H1 (cell line): Measurements from ENCODE around the gene ALK. TPM values are rescaled to one million over a fixed set of nuclear protein-coding genes. Genes with fewer than 3 reads are reported as not detected.

Source experiments
- CTCF ChIA-PET: fragments of 300-600 bp; sonication (Branson Sonifier 250); formaldehyde crosslinking; loops from one replicate; lab custom pipeline; 2021; ENCODE audit not compliant: partially characterized antibody; lab: Charles Lee
- POLR2A ChIA-PET: fragments of 300-600 bp; sonication (Branson Sonifier 250); formaldehyde crosslinking; loops from one replicate; lab custom pipeline; 2021; ENCODE audit warnings: inconsistent platforms; ENCODE audit not compliant: partially characterized antibody; lab: Charles Lee
- DNase-seq, 2 experiments: peaks; one replicate each; pipeline versions ENCODE4 v3.0.0 to v3.0.0-alpha.2; 2010 to 2022; ENCODE audit warnings: low spot score in 2 of 2, low read depth in 1 of 2, mixed read lengths in 1 of 2
- FAIRE-seq: peaks from 2 replicates; lab custom pipeline; 2011; peaks lifted over from hg19 to GRCh38; lab: Jason Lieb, UNC
- H2AFZ ChIP-seq: 2 replicates; pipeline ENCODE4 v1.8.1; 2012; ENCODE audit warnings: low read length, inconsistent platforms
- H2AK5ac ChIP-seq: 2 replicates; pipeline ENCODE4 v1.6.1; 2013; ENCODE audit warnings: low read depth, low read length
- H2BK120ac ChIP-seq: replicated peaks from 2 replicates; pipeline ENCODE3; 2013; ENCODE audit warnings: low read depth, low read length, inconsistent platforms
- H2BK12ac ChIP-seq: 2 replicates; pipeline ENCODE4 v1.6.1; 2013; ENCODE audit warnings: low read depth, low read length
- H2BK15ac ChIP-seq: 2 replicates; pipeline ENCODE4 v1.6.1; 2013; ENCODE audit warnings: low read length
- H2BK20ac ChIP-seq: 2 replicates; pipeline ENCODE4 v1.6.1; 2013; ENCODE audit warnings: low read length
- H2BK5ac ChIP-seq: 2 replicates; pipeline ENCODE4 v1.6.1; 2013; ENCODE audit warnings: low read depth, low read length
- H3K14ac ChIP-seq: 2 replicates; pipeline ENCODE4 v1.6.1; 2013; ENCODE audit warnings: inconsistent platforms; ENCODE audit not compliant: insufficient read length
- H3K18ac ChIP-seq: 2 replicates; pipeline ENCODE4 v1.6.1; 2013; ENCODE audit warnings: low read length; ENCODE audit errors: extremely low read depth
- H3K23ac ChIP-seq: 2 replicates; pipeline ENCODE4 v1.6.1; 2013; ENCODE audit warnings: inconsistent platforms; ENCODE audit not compliant: insufficient read length
- H3K23me2 ChIP-seq: 2 replicates; pipeline ENCODE4 v1.6.1; 2013; ENCODE audit warnings: low read depth, low read length
- H3K27ac ChIP-seq: 2 replicates; pipeline ENCODE4 v1.6.1; 2011; ENCODE audit warnings: low read depth, low read length, inconsistent platforms
- H3K27me3 ChIP-seq, 4 experiments: replicated peaks in 1 of 4; 1 replicate in 1 of 4; 2 replicates in 3 of 4; pipeline versions ENCODE4 v1.6.1 to v1.8.1; 2011 to 2013; ENCODE audit warnings: low read length in 3 of 4, mild to moderate bottlenecking in 3 of 4, inconsistent platforms in 2 of 4, mixed read lengths in 2 of 4, moderate library complexity in 1 of 4; ENCODE audit not compliant: control insufficient read depth in 3 of 4, insufficient read depth in 3 of 4; ENCODE audit errors: extremely low read depth in 1 of 4
- H3K36me3 ChIP-seq, 4 experiments: 2 replicates each; pipeline versions ENCODE4 v1.6.1 to v1.8.1; 2011 to 2013; ENCODE audit warnings: mild to moderate bottlenecking in 4 of 4, low read length in 3 of 4, moderate library complexity in 2 of 4, control low read depth in 1 of 4, inconsistent platforms in 1 of 4; ENCODE audit not compliant: insufficient read depth in 4 of 4, control insufficient read depth in 2 of 4
- H3K4ac ChIP-seq: replicated peaks from 2 replicates; pipeline ENCODE3; 2013; ENCODE audit warnings: low read length, low read depth, mixed read lengths, inconsistent platforms; ENCODE audit not compliant: insufficient read length
- H3K4me1 ChIP-seq, 4 experiments: replicated peaks in 1 of 4; 1 replicate in 1 of 4; 2 replicates in 3 of 4; pipeline versions ENCODE4 v1.6.1 to v1.8.1; 2011 to 2013; ENCODE audit warnings: low read length in 3 of 4, inconsistent platforms in 2 of 4, mixed read lengths in 1 of 4; ENCODE audit not compliant: insufficient read depth in 4 of 4, control insufficient read depth in 3 of 4
- H3K4me2 ChIP-seq, 2 experiments: 2 replicates each; pipeline versions ENCODE4 v1.6.1 to v1.8.1; 2011 to 2013; ENCODE audit warnings: low read depth in 2 of 2, low read length in 2 of 2, control low read depth in 1 of 2, inconsistent platforms in 1 of 2, mild to moderate bottlenecking in 1 of 2; ENCODE audit not compliant: insufficient read depth in 1 of 2
- H3K4me3 ChIP-seq, 4 experiments: fragments of 200-600, 300-600 bp in 1 of 4; sonication (generic), shearing (Covaris generic), sonication (Bioruptor Twin) in 1 of 4; 2 replicates each; pipeline versions ENCODE4 v1.5.1 to v1.8.1; 2011 to 2016; ENCODE audit warnings: low read length in 4 of 4, low read depth in 3 of 4, control low read depth in 2 of 4, inconsistent platforms in 2 of 4, mild to moderate bottlenecking in 2 of 4, mixed read lengths in 1 of 4, moderate library complexity in 1 of 4; ENCODE audit not compliant: insufficient read depth in 2 of 4; ENCODE audit errors: extremely low read depth in 1 of 4
- H3K56ac ChIP-seq: replicated peaks from 2 replicates; pipeline ENCODE3; 2013; ENCODE audit warnings: low read depth, mild to moderate bottlenecking, mixed read lengths, low read length, inconsistent platforms; ENCODE audit not compliant: insufficient read length
- H3K79me1 ChIP-seq: 2 replicates; pipeline ENCODE4 v1.6.1; 2013; ENCODE audit warnings: low read depth, low read length, control low read depth
- H3K79me2 ChIP-seq, 2 experiments: 2 replicates each; pipeline versions ENCODE4 v1.6.1 to v1.8.1; 2012 to 2013; ENCODE audit warnings: low read length in 2 of 2, mild to moderate bottlenecking in 2 of 2, inconsistent platforms in 1 of 2; ENCODE audit not compliant: insufficient read depth in 2 of 2, control insufficient read depth in 1 of 2
- H3K9ac ChIP-seq, 4 experiments: replicated peaks in 1 of 4; 1 replicate in 1 of 4; 2 replicates in 3 of 4; pipeline versions ENCODE4 v1.6.1 to v1.8.1; 2011 to 2013; ENCODE audit warnings: low read depth in 3 of 4, low read length in 3 of 4, control low read depth in 2 of 4, mild to moderate bottlenecking in 2 of 4, moderate library complexity in 2 of 4, inconsistent platforms in 1 of 4; ENCODE audit errors: extremely low read depth in 1 of 4
- H3K9me3 ChIP-seq, 2 experiments: 2 replicates each; pipeline versions ENCODE4 v1.6.1 to v1.8.1; 2012 to 2013; ENCODE audit warnings: mild to moderate bottlenecking in 2 of 2, moderate library complexity in 2 of 2, control low read depth in 1 of 2, inconsistent platforms in 1 of 2, low read depth in 1 of 2, low read length in 1 of 2, mixed read lengths in 1 of 2; ENCODE audit not compliant: insufficient read depth in 2 of 2
- H4K20me1 ChIP-seq, 2 experiments: replicated peaks in 1 of 2; 2 replicates each; pipeline versions ENCODE3 to v1.8.1; 2011 to 2013; ENCODE audit warnings: inconsistent platforms in 2 of 2, low read length in 2 of 2, mild to moderate bottlenecking in 1 of 2; ENCODE audit not compliant: insufficient read depth in 2 of 2, control insufficient read depth in 1 of 2
- H4K5ac ChIP-seq: 2 replicates; pipeline ENCODE4 v1.6.1; 2013; ENCODE audit warnings: low read length, low read depth, mixed read lengths, inconsistent platforms; ENCODE audit not compliant: insufficient read length
- H4K8ac ChIP-seq: 2 replicates; pipeline ENCODE4 v1.8.0; 2013; ENCODE audit warnings: mild to moderate bottlenecking, moderate library complexity, low read length, inconsistent platforms; ENCODE audit not compliant: insufficient read depth; ENCODE audit errors: extremely low read depth
- H4K91ac ChIP-seq: replicated peaks from 2 replicates; pipeline ENCODE3; 2013; ENCODE audit warnings: low read length, mixed read lengths, inconsistent platforms; ENCODE audit not compliant: insufficient read length
- CHD1 ChIP-seq: IDR thresholded peaks from 2 replicates; pipeline ENCODE4 v1.6.1; 2012; ENCODE audit warnings: low read depth, low read length, improper control_type of control experiment
- HDAC6 ChIP-seq: IDR thresholded peaks from one replicate; pipeline ENCODE4 v1.7.1; 2012; ENCODE audit warnings: low read depth, mild to moderate bottlenecking, inconsistent platforms, low read length, moderate library complexity
- RAD21 ChIP-seq, 2 experiments: IDR thresholded peaks in 1 of 2; conservative IDR thresholded peaks in 1 of 2; 2 replicates each; pipeline ENCODE4 v1.6.1; 2011; ENCODE audit warnings: low read depth in 2 of 2, low read length in 2 of 2, improper control_type of control experiment in 1 of 2, inconsistent platforms in 1 of 2, mild to moderate bottlenecking in 1 of 2, moderate library complexity in 1 of 2
- WGBS, 2 experiments: shearing (Covaris generic) in 1 of 2; methylation state at CpG; one replicate each; pipeline versions ENCODE4 v1.1.6 to v1.1.7; 2013 to 2015; ENCODE audit warnings: low lambda C conversion rate in 2 of 2, mixed read lengths in 2 of 2, inconsistent platforms in 1 of 2, low coverage in 1 of 2, missing lambda C conversion rate in 1 of 2; ENCODE audit not compliant: insufficient replicate concordance in 2 of 2, insufficient coverage in 1 of 2, insufficient read length in 1 of 2; ENCODE audit errors: extremely low coverage in 1 of 2, missing lambda C conversion rate in 1 of 2; 5-methylcytosine and 5-hydroxymethylcytosine counted together
- polyA plus RNA-seq, 7 experiments: library from polyadenylated mRNA; depleted of rRNA in 3 of 7; stranded (reverse) in 5 of 7; unstranded in 2 of 7; fragments of >200 nt in 5 of 7; fragments of 200-250 nt in 2 of 7; gene quantifications; 1 replicate in 5 of 7; 2 replicates in 1 of 7; 4 replicates in 1 of 7; pipeline versions ENCODE4 v1.2.1 to v1.2.3, GENCODE V29; 2011 to 2013; ENCODE audit warnings: missing spikeins in 2 of 7, mixed read lengths in 2 of 7
- total RNA-seq: library from RNA; stranded (reverse); fragmentation: NEBNext Ultra II Directional; extraction: Animal tissue kit (Norgen Biotek cat#: 25700); gene quantifications from 2 replicates; pipeline ENCODE4 v1.2.1, GENCODE V29; 2021

The ALK gene
- total and polyA plus RNA-seq, 2 of the 8 experiments (the other 6 are each of a cell fraction or from before 2014, with no cell fraction given) = 0.02 to 0.09 TPM

DNA sequence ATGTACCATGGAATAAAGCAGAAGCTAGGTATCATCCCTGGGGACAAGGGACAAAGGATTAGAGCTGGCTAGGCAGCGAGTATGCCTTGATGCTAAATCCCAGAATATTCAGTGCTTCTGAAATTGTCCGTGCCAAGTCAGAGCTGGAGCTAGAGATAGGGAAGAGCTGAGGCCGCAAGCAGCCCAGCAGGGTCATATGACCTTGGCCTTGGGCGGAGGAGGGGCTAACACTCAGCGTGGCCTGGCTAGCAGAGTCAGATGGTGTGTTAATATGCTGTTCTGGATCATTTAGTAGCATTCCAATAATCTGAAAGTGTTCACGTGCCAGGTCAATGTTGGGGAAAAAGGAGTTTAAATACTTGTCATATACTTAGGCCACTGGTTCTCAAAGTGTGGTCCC, 431.3 kb downstream of the ALK start:
- H3K23ac ChIP-seq = no peak overlapping the region
- no peak for DNase-seq
- no peak overlapping the region for H3K9ac ChIP-seq
- H4K8ac ChIP-seq = no peak overlapping the region
- peaks cover 0 to 3% (median 0%) of the 10 kb centered on the region in 4 experiments; a peak in 1 of 7 replicates for H3K4me1 ChIP-seq
- no peak overlapping the region for H2AFZ ChIP-seq
- CTCF ChIA-PET = interaction anchor here (0.6 kb wide), 1 partner anchor 99 kb away, joined by 3 read pairs; no protein-coding TSS in a partner anchor
- H3K14ac ChIP-seq = no peak overlapping the region
- no peak overlapping the region for H2BK12ac ChIP-seq
- TF ChIP-seq HDAC6 = no peak
- no peak for TF ChIP-seq RAD21 (IDR thresholded peaks at IDR 0.05 in 1 of 2, conservative IDR thresholded peaks at IDR 0.05 in 1 of 2; ENCODE audit: low read depth in 2 of 2, low read length in 2 of 2)
- TF ChIP-seq CHD1 = no peak
- TF ChIP-seq, all 59 proteins: peak for 0
- Histone ChIP-seq H3K4me3 (no peak overlapping the region), H3K4ac (no peak overlapping the region), H3K27ac (no peak overlapping the region), H2BK20ac (no peak overlapping the region), H3K18ac (no peak overlapping the region), H2BK15ac (no peak overlapping the region), H2AK5ac (no peak overlapping the region), H2BK5ac (no peak overlapping the region), H3K36me3 (no peaks in the 10 kb centered on the region), H3K79me2 (no peaks in the 10 kb centered on the region), H3K56ac (no peak overlapping the region), H4K20me1 (no peaks in the 10 kb centered on the region), H3K4me2 (no peak overlapping the region), H3K23me2 (no peaks in the 10 kb centered on the region), H3K79me1 (no peaks in the 10 kb centered on the region), H4K91ac (no peak overlapping the region), H3K27me3 (no peaks in the 10 kb centered on the region), H2BK120ac (no peak overlapping the region), H4K5ac (no peak overlapping the region), H3K9me3 (no peaks in the 10 kb centered on the region)
- POLR2A ChIA-PET = no interaction called here
- no peak for FAIRE-seq
- 90% methylated on average over 6 of the region's 6 CpGs; no CpG with 5 or more reads in 1 of the 2 experiments for WGBS, 2 experiments
